Neural crest cell (in vitro differentiated cells): ENCODE data around the gene TLR3. TPM values are rescaled to one million over a fixed set of nuclear protein-coding genes. Genes with fewer than 3 reads are reported as not detected.

Source experiments
- DNase-seq: peaks from one replicate; pipeline ENCODE4 v3.0.0; 2021; ENCODE audit warnings: low read depth, mixed read lengths, low spot score
- H3K27ac Mint-ChIP-seq: one replicate; pipeline ENCODE4 v1.8.0; 2021; ENCODE audit warnings: mild to moderate bottlenecking, mixed read lengths; ENCODE audit not compliant: unreplicated experiment
- H3K27me3 Mint-ChIP-seq: 2 replicates; pipeline ENCODE4 v1.8.0; 2021; ENCODE audit warnings: low read depth, mild to moderate bottlenecking, mixed read lengths
- H3K36me3 Mint-ChIP-seq: 2 replicates; pipeline ENCODE4 v1.8.0; 2021; ENCODE audit warnings: low read depth, mild to moderate bottlenecking, mixed read lengths
- H3K4me1 Mint-ChIP-seq: 2 replicates; pipeline ENCODE4 v1.8.0; 2021; ENCODE audit warnings: mixed read lengths
- H3K4me3 Mint-ChIP-seq: one replicate; pipeline ENCODE4 v1.8.0; 2021; ENCODE audit warnings: mild to moderate bottlenecking, mixed read lengths
- H3K9me3 Mint-ChIP-seq: 2 replicates; pipeline ENCODE4 v1.8.0; 2021; ENCODE audit warnings: mixed read lengths
- total RNA-seq: library from RNA; stranded (reverse); gene quantifications from 2 replicates; pipeline ENCODE4 v1.2.1, GENCODE V29; 2021
- TF ChIP-seq, protein P1 (sequence below): fragments of 200-600 bp; sonication (generic); conservative IDR thresholded peaks from 2 replicates; pipeline ENCODE4 v1.5.0; 2021; ENCODE audit warnings: antibody characterized with exemption, mild to moderate bottlenecking

The TLR3 gene
- total RNA-seq, 1 donor from 2014 or later: 0.19 TPM

DNA sequence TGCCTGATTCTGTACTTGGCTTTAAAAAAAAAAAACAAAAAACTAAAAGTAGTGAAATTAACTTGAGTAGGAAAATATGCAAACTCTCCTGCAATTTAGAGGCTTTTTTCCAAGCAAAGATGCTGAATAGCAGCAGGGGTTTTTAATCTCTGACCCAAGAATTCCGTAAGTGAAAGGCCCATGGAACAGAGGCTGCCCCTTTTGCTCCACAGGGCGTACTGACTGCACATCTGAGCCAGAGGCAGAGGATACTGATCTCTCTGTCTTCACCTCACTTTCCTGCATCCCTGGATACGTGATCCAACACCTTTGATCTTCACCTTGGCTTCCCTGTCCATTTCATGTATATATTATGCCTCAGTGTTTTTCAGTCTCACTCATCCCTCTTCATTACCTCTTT lies 39.4 kb downstream of the TLR3 start:
- TF ChIP-seq, protein P1, sequence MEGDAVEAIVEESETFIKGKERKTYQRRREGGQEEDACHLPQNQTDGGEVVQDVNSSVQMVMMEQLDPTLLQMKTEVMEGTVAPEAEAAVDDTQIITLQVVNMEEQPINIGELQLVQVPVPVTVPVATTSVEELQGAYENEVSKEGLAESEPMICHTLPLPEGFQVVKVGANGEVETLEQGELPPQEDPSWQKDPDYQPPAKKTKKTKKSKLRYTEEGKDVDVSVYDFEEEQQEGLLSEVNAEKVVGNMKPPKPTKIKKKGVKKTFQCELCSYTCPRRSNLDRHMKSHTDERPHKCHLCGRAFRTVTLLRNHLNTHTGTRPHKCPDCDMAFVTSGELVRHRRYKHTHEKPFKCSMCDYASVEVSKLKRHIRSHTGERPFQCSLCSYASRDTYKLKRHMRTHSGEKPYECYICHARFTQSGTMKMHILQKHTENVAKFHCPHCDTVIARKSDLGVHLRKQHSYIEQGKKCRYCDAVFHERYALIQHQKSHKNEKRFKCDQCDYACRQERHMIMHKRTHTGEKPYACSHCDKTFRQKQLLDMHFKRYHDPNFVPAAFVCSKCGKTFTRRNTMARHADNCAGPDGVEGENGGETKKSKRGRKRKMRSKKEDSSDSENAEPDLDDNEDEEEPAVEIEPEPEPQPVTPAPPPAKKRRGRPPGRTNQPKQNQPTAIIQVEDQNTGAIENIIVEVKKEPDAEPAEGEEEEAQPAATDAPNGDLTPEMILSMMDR: no peak
- H3K4me1 Mint-ChIP-seq: peaks cover 13% of the 10 kb centered on the region
- H3K27ac Mint-ChIP-seq: no peak overlapping the region
- DNase-seq: no peak
- no peaks in the 10 kb centered on the region for H3K36me3 Mint-ChIP-seq
- H3K4me3 Mint-ChIP-seq: peak overlapping the region; percentile 3
- no peaks in the 10 kb centered on the region for H3K9me3 Mint-ChIP-seq
- peaks cover 53% of the 10 kb centered on the region for H3K27me3 Mint-ChIP-seq

DNA sequence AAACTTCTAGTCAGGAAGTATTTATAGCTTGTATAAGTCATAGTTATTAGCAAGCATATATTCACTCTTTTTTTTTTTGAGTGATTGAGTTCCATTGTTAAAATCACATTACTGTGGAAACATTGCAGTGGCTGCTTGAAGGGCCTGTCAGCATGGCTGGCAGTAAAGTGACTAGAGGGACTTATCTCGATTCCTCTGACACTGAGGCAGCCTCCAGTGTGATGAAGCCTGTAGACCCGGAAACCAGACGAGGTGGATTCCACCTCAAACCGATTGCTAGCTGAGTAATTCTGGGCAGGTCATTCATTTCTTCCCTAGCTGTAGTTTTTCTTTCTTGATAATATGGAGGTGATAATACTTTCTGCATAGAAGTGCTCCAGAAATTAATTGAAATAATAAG lies 40.3 kb downstream of the TLR3 start:
- no peaks in the 10 kb centered on the region for H3K36me3 Mint-ChIP-seq
- H3K9me3 Mint-ChIP-seq: no peaks in the 10 kb centered on the region

DNA sequence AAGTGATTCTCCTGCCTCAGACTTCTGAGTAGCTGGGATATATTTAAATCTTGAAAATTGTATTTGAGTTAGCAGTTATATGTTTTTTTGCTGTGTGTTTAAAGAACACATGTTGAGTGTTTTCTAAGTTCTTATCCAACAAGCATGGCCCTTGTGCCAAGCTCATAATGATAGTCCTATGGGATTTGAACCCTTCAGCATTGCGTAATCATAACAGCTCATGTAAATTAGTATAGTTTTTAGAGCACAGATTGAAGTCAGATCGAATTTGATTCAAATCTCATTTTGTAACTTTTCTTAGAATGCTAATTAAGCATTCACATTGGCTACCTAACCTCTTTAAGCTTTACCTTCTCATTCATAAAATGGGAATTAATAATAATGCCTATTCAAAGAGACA lies 47.7 kb downstream of the TLR3 start:
- no peak overlapping the region for H3K4me3 Mint-ChIP-seq
- DNase-seq: no peak
- no peaks in the 10 kb centered on the region for H3K9me3 Mint-ChIP-seq
- H3K27ac Mint-ChIP-seq: no peak overlapping the region
- peaks cover 3% of the 10 kb centered on the region for H3K36me3 Mint-ChIP-seq
- H3K4me1 Mint-ChIP-seq: no peaks in the 10 kb centered on the region
- TF ChIP-seq, protein P1: no peak
- H3K27me3 Mint-ChIP-seq: peaks cover 19% of the 10 kb centered on the region

More for the DNA sequence above, 40.3 kb downstream of the TLR3 start:
- H3K4me3 Mint-ChIP-seq: no peak overlapping the region
- TF ChIP-seq, protein P1: no peak
- H3K27me3 Mint-ChIP-seq: peaks cover 45% of the 10 kb centered on the region
- peaks cover 13% of the 10 kb centered on the region for H3K4me1 Mint-ChIP-seq
- H3K27ac Mint-ChIP-seq: no peak overlapping the region
- DNase-seq: no peak

DNA sequence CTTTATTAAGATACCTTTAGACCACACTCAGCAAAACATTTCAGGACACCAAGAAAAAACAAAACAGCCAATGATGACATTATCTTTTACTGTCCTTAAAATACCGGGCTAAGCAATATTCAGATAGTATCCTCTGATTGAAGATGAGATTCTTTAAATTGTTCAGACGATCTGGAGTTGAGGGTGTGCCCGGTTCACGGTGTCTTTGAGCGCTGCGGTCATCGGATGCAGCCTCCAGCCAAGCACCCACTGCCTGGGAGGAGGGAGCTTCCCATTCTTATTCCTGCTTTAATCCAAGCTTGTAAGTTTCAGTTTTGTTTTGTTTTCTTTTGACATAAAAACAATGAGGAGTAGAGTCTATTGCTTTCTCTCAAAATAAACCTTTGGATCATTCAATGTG lies 49.6 kb downstream of the TLR3 start:
- Mint-ChIP-seq H3K9me3 (no peaks in the 10 kb centered on the region), H3K4me1 (no peaks in the 10 kb centered on the region), H3K36me3 (peaks cover 3% of the 10 kb centered on the region), H3K27ac (no peak overlapping the region), H3K4me3 (no peak overlapping the region), H3K27me3 (peaks cover 19% of the 10 kb centered on the region)
- DNase-seq: no peak
- TF ChIP-seq, protein P1: no peak

DNA sequence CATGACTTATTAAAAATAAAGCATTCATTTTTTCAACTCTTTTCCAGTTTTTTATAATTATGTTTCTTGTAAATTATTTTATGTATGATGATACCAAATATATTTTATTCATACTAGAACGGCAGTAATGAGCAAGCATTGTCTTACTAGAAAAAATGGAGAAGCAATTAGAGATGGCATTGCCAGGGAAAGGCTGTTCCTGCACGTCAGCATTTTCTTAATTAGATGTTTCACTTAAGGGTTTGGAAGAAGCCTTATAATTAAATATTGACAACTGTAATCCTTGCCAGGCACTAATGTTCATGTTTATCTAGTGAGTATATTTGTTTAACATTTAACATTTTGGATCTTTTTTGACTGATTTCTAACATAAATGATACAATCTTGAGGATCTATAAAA lies 52.1 kb downstream of the TLR3 start:
- Mint-ChIP-seq H3K27ac (no peak overlapping the region), H3K36me3 (peaks cover 3% of the 10 kb centered on the region), H3K4me1 (no peaks in the 10 kb centered on the region), H3K27me3 (peaks cover 19% of the 10 kb centered on the region), H3K4me3 (no peak overlapping the region), H3K9me3 (peaks cover 1% of the 10 kb centered on the region)
- no peak for DNase-seq
- TF ChIP-seq, protein P1: no peak

DNA sequence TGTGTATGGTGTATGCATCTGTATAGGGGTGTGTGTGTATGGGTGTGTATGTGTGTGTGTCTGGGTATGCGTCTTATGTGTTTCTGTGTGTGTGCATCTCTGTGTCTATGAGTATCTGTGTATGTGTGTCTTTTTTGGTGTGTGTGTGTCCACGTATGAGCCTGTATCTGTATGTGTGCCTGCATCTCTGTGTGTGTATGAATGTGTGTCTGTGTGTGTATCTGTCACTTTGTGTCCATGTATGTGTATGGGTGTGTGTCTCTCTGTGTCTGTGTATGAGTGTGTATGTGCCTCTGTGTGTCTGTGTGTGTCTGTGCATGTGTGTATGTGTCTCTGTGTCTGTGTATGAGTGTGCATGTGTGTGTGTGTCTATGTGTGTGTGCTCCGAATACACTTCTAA lies 59.9 kb downstream of the TLR3 start:
- H3K9me3 Mint-ChIP-seq: peaks cover 3% of the 10 kb centered on the region
- no peak for DNase-seq
- no peaks in the 10 kb centered on the region for H3K27me3 Mint-ChIP-seq
- H3K4me3 Mint-ChIP-seq: no peak overlapping the region
- TF ChIP-seq, protein P1: no peak
- H3K27ac Mint-ChIP-seq: no peak overlapping the region
- no peaks in the 10 kb centered on the region for H3K36me3 Mint-ChIP-seq
- H3K4me1 Mint-ChIP-seq: peaks cover 21% of the 10 kb centered on the region
